GM12875 (cell line): ENCODE data around the gene ENKUR.

Source experiments
- H3K4me3 ChIP-seq: one replicate; pipeline ENCODE4 v1.5.1; 2011; ENCODE audit warnings: low read depth, low read length, control low read depth
- CTCF ChIP-seq: IDR thresholded peaks from 2 replicates; pipeline ENCODE4 v1.5.1; 2011; ENCODE audit warnings: low read depth, mild to moderate bottlenecking, control low read depth, inconsistent platforms, low read length, moderate library complexity, borderline replicate concordance; ENCODE audit not compliant: insufficient read depth

The ENKUR gene

GRCh38 chr10:25015828-25016375 lies at the start of gene ENKUR:
TSS of gene ENKUR (minus strand) at chr10:25016158. CDS start at chr10:25015936, 222 bp downstream.
- peak within 1 kb of the TSS; percentile 40 for H3K4me3 ChIP-seq
- no peak for TF ChIP-seq CTCF

- H3K4me3 ChIP-seq, result no peak overlapping the region
- no peak for TF ChIP-seq CTCF
These were observed 48.4 kb upstream of the ENKUR start for GRCh38 chr10:25064401-25064800.

- H3K4me3 ChIP-seq, result no peak overlapping the region
- no peak for TF ChIP-seq CTCF
These were observed 47.7 kb upstream of the ENKUR start for GRCh38 chr10:25063644-25064043.

- TF ChIP-seq CTCF, result no peak
- H3K4me3 ChIP-seq, result no peak overlapping the region
These were observed 47.2 kb upstream of the ENKUR start for GRCh38 chr10:25063157-25063556.

- TF ChIP-seq CTCF, result no peak
- no peak overlapping the region for H3K4me3 ChIP-seq
These were observed 45.9 kb upstream of the ENKUR start for GRCh38 chr10:25061711-25062449.

- H3K4me3 ChIP-seq, result no peak overlapping the region
- no peak for TF ChIP-seq CTCF
These were observed 45.2 kb upstream of the ENKUR start for GRCh38 chr10:25061125-25061524.

- H3K4me3 ChIP-seq, result no peak overlapping the region
- no peak for TF ChIP-seq CTCF
These were observed 44.0 kb upstream of the ENKUR start for GRCh38 chr10:25059990-25060389.
